ENCODE measurements around the gene ALKBH3. TPM values are rescaled to one million over a fixed set of nuclear protein-coding genes. Genes with fewer than 3 reads are reported as not detected.

ALKBH3 gene
- total RNA-seq, 1 donor from 2014 or later, result 40.5 TPM

- no peaks in the 10 kb centered on the region for H3K9me3 Mint-ChIP-seq
- intact Hi-C loops (cut with micrococcal nuclease), result loop anchor here (2.0 kb wide), 1 partner anchor 277 kb away; no protein-coding TSS in a partner anchor
- no peak for TF ChIP-seq CTCF (IDR thresholded peaks at IDR 0.05)
- peaks cover 33% of the 10 kb centered on the region for H3K36me3 Mint-ChIP-seq (ENCODE audit: low read depth)
- POLR2A ChIA-PET, result no interaction called here
- DNase-seq (no peak), ATAC-seq (ENCODE audit: low read depth) (no peak)
- H3K27me3 Mint-ChIP-seq, result no peaks in the 10 kb centered on the region
- no peak overlapping the region for H3K4me3 Mint-ChIP-seq
- no peak overlapping the region for H3K27ac Mint-ChIP-seq
- no peaks in the 10 kb centered on the region for H3K4me1 Mint-ChIP-seq
- CTCF ChIA-PET, result interaction anchor here (1.2 kb wide), 1 partner anchor 10 kb away, joined by 3 read pairs; no protein-coding TSS in a partner anchor
Measured at GRCh38 chr11:43853781-43854180, 26.9 kb upstream of the ALKBH3 start.

GRCh38 chr11:43856993-43857392 lies 23.6 kb upstream of the ALKBH3 start:
- intact Hi-C loops (cut with micrococcal nuclease), result no loop called here
- Mint-ChIP-seq H3K36me3 (ENCODE audit: low read depth) (peaks cover 31% of the 10 kb centered on the region), H3K4me1 (no peaks in the 10 kb centered on the region), H3K4me3 (no peak overlapping the region), H3K27me3 (no peaks in the 10 kb centered on the region), H3K9me3 (peaks cover 2% of the 10 kb centered on the region), H3K27ac (no peak overlapping the region)
- ChIA-PET CTCF (no interaction called here), POLR2A (no interaction called here)
- TF ChIP-seq CTCF (IDR thresholded peaks at IDR 0.05), result no peak
- DNase-seq (no peak), ATAC-seq (ENCODE audit: low read depth) (no peak)

GRCh38 chr11:43861141-43861540 lies 19.5 kb upstream of the ALKBH3 start:
- ChIA-PET POLR2A (no interaction called here), CTCF (no interaction called here)
- Mint-ChIP-seq H3K4me1 (no peaks in the 10 kb centered on the region), H3K9me3 (peaks cover 2% of the 10 kb centered on the region), H3K36me3 (ENCODE audit: low read depth) (peaks cover 6% of the 10 kb centered on the region), H3K4me3 (no peak overlapping the region), H3K27ac (no peak overlapping the region), H3K27me3 (peaks cover 5% of the 10 kb centered on the region)
- no peak for ATAC-seq (ENCODE audit: low read depth)
- no peak for TF ChIP-seq CTCF (IDR thresholded peaks at IDR 0.05)
- intact Hi-C loops (cut with micrococcal nuclease), result no loop called here
- DNase-seq, result no peak

GRCh38 chr11:43866520-43866919 lies 14.1 kb upstream of the ALKBH3 start:
- no peak overlapping the region for H3K27ac Mint-ChIP-seq
- CTCF ChIA-PET, result no interaction called here
- DNase-seq (no peak), ATAC-seq (ENCODE audit: low read depth) (no peak)
- POLR2A ChIA-PET, result no interaction called here
- peaks cover 5% of the 10 kb centered on the region for H3K9me3 Mint-ChIP-seq
- H3K27me3 Mint-ChIP-seq, result peaks cover 26% of the 10 kb centered on the region
- peaks cover 8% of the 10 kb centered on the region for H3K4me1 Mint-ChIP-seq
- intact Hi-C loops (cut with micrococcal nuclease), result no loop called here
- no peak for TF ChIP-seq CTCF (IDR thresholded peaks at IDR 0.05)
- H3K36me3 Mint-ChIP-seq (ENCODE audit: low read depth), result no peaks in the 10 kb centered on the region
- H3K4me3 Mint-ChIP-seq, result no peak overlapping the region

- Mint-ChIP-seq H3K36me3 (ENCODE audit: low read depth) (no peaks in the 10 kb centered on the region), H3K27ac (no peak overlapping the region), H3K4me3 (no peak overlapping the region), H3K27me3 (peaks cover 30% of the 10 kb centered on the region), H3K4me1 (peaks cover 8% of the 10 kb centered on the region), H3K9me3 (peaks cover 5% of the 10 kb centered on the region)
- CTCF ChIA-PET, result no interaction called here
- DNase-seq (no peak), ATAC-seq (ENCODE audit: low read depth) (no peak)
- no peak for TF ChIP-seq CTCF (IDR thresholded peaks at IDR 0.05)
- intact Hi-C loops (cut with micrococcal nuclease), result no loop called here
- POLR2A ChIA-PET, result no interaction called here
Measured at GRCh38 chr11:43866969-43867368, 13.7 kb upstream of the ALKBH3 start.

All from activated B cell treated with CpG ODN at 0.5 μM for 24 hours (primary cell).